Measurements from ENCODE around the gene PBLD. TPM values are rescaled to one million over a fixed set of nuclear protein-coding genes. Genes with fewer than 3 reads are reported as not detected.
"Not testable (repeated sequence)": the region's sequence is repeated elsewhere in the genome, so short reads cannot be mapped to it uniquely, and the experiment has no call there.

The PBLD gene
- polyA plus RNA-seq, 4 donors: 46.7 to 118 (median 79.2) TPM

- peak in 3 of 4 donors; percentile 36 to 56 (median 48) for DNase-seq (ENCODE audit: low read depth in 4 of 4, low spot score in 2 of 4)
Observed at GRCh38 chr10:68284062-68285001, 48.4 kb downstream of the PBLD start.

GRCh38 chr10:68280758-68281157 lies 52.0 kb downstream of the PBLD start:
- DNase-seq (ENCODE audit: low read depth in 4 of 4, low spot score in 2 of 4): no peak

- not testable (repeated sequence) for DNase-seq (ENCODE audit: low read depth in 4 of 4, low spot score in 2 of 4)
Observed at GRCh38 chr10:68278906-68279753, 53.6 kb downstream of the PBLD start.

GRCh38 chr10:68277814-68278213 lies 54.9 kb downstream of the PBLD start:
- not testable (repeated sequence) for DNase-seq (ENCODE audit: low read depth in 4 of 4, low spot score in 2 of 4)

- DNase-seq (ENCODE audit: low read depth in 4 of 4, low spot score in 2 of 4): no peak
Observed at GRCh38 chr10:68276224-68276623, 56.5 kb downstream of the PBLD start.

GRCh38 chr10:68275600-68276126 lies 57.1 kb downstream of the PBLD start:
- no peak for DNase-seq (ENCODE audit: low read depth in 4 of 4, low spot score in 2 of 4)

GRCh38 chr10:68272833-68273232 lies 59.9 kb downstream of the PBLD start:
- DNase-seq (ENCODE audit: low read depth in 4 of 4, low spot score in 2 of 4): no peak

GRCh38 chr10:68271196-68271882 lies 61.4 kb downstream of the PBLD start:
- DNase-seq (ENCODE audit: low read depth in 4 of 4, low spot score in 2 of 4): no peak

GRCh38 chr10:68269562-68270290 lies 63.0 kb downstream of the PBLD start:
- DNase-seq (ENCODE audit: low read depth in 4 of 4, low spot score in 2 of 4): no peak

GRCh38 chr10:68261132-68261856 lies 71.4 kb downstream of the PBLD start:
- DNase-seq (ENCODE audit: low read depth in 4 of 4, low spot score in 2 of 4): no peak

GRCh38 chr10:68253346-68253745 lies 79.4 kb downstream of the PBLD start:
- peak in 1 of 4 donors; percentile 33 for DNase-seq (ENCODE audit: low read depth in 4 of 4, low spot score in 2 of 4)

GRCh38 chr10:68251625-68252495 lies 80.9 kb downstream of the PBLD start:
- DNase-seq (ENCODE audit: low read depth in 4 of 4, low spot score in 2 of 4): no peak

GRCh38 chr10:68251151-68251550 lies 81.6 kb downstream of the PBLD start:
- DNase-seq (ENCODE audit: low read depth in 4 of 4, low spot score in 2 of 4): no peak

GRCh38 chr10:68249297-68249696 lies 83.4 kb downstream of the PBLD start:
- no peak for DNase-seq (ENCODE audit: low read depth in 4 of 4, low spot score in 2 of 4)

- DNase-seq (ENCODE audit: low read depth in 4 of 4, low spot score in 2 of 4): no peak
Observed at GRCh38 chr10:68247931-68248330, 84.8 kb downstream of the PBLD start.

- DNase-seq (ENCODE audit: low read depth in 4 of 4, low spot score in 2 of 4): not testable (repeated sequence)
Observed at GRCh38 chr10:68246397-68246796, 86.3 kb downstream of the PBLD start.

- DNase-seq (ENCODE audit: low read depth in 4 of 4, low spot score in 2 of 4): no peak
Observed at GRCh38 chr10:68242051-68242450, 90.7 kb downstream of the PBLD start.

- DNase-seq (ENCODE audit: low read depth in 4 of 4, low spot score in 2 of 4): no peak
Observed at GRCh38 chr10:68239596-68240150, 93.1 kb downstream of the PBLD start.
